CD4-positive, alpha-beta memory T cell (primary cell): ENCODE results near the gene PBXIP1. TPM values are rescaled to one million over a fixed set of nuclear protein-coding genes. Genes with fewer than 3 reads are reported as not detected.

Source experiments
- CTCF ChIA-PET: fragments of 350-600 bp; sonication (Branson Sonifier 250); formaldehyde crosslinking; loops from one replicate; lab custom pipeline; 2021; ENCODE audit warnings: inconsistent platforms; ENCODE audit not compliant: partially characterized antibody; lab: Charles Lee
- POLR2A ChIA-PET: fragments of 350-600 bp; sonication (Branson Sonifier 250); formaldehyde crosslinking; loops from one replicate; lab custom pipeline; 2021; ENCODE audit not compliant: partially characterized antibody; lab: Charles Lee
- DNase-seq, 5 donors: peaks; one replicate each; pipeline versions ENCODE4 v3.0.0 to v3.0.0-alpha.2; 2020 to 2022; ENCODE audit warnings: mixed read lengths in 1 of 5
- H3K27ac ChIP-seq: one replicate; pipeline ENCODE4 v1.7.0; 2013; ENCODE audit warnings: low read depth, low read length
- H3K27me3 ChIP-seq: 2 replicates; pipeline ENCODE4 v1.7.0; 2013; ENCODE audit warnings: mild to moderate bottlenecking, low read length, moderate library complexity; ENCODE audit not compliant: insufficient read depth
- H3K36me3 ChIP-seq: 2 replicates; pipeline ENCODE4 v1.7.0; 2013; ENCODE audit warnings: mild to moderate bottlenecking, low read length, moderate library complexity; ENCODE audit not compliant: insufficient read depth
- H3K4me1 ChIP-seq: 2 replicates; pipeline ENCODE4 v1.7.0; 2013; ENCODE audit warnings: mild to moderate bottlenecking, low read length, moderate library complexity; ENCODE audit not compliant: insufficient read depth
- H3K4me3 ChIP-seq, 2 donors: one replicate each; pipeline ENCODE4 v1.7.0; 2013; ENCODE audit warnings: low read length in 2 of 2, mild to moderate bottlenecking in 1 of 2
- H3K9me3 ChIP-seq, 2 donors: one replicate each; pipeline ENCODE4 v1.7.0; 2013; ENCODE audit warnings: low read length in 2 of 2, control low read depth in 1 of 2; ENCODE audit not compliant: control insufficient read depth in 1 of 2
- H3K27ac Mint-ChIP-seq, 7 donors: one replicate each; pipeline ENCODE4 v1.8.0; 2020 to 2021; ENCODE audit warnings: mixed read lengths in 7 of 7, mild to moderate bottlenecking in 6 of 7, inconsistent platforms in 3 of 7, moderate library complexity in 3 of 7
- H3K27me3 Mint-ChIP-seq, 2 donors: one replicate each; pipeline ENCODE4 v1.8.0; 2020 to 2021; ENCODE audit warnings: mixed read lengths in 2 of 2
- H3K36me3 Mint-ChIP-seq, 2 donors: one replicate each; pipeline ENCODE4 v1.8.0; 2020 to 2021; ENCODE audit warnings: mixed read lengths in 2 of 2, inconsistent platforms in 1 of 2, mild to moderate bottlenecking in 1 of 2
- H3K4me1 Mint-ChIP-seq, 4 donors: one replicate each; pipeline ENCODE4 v1.8.0; 2020 to 2021; ENCODE audit warnings: mixed read lengths in 4 of 4, mild to moderate bottlenecking in 1 of 4
- H3K4me3 Mint-ChIP-seq, 8 donors: one replicate each; pipeline ENCODE4 v1.8.0; 2020 to 2021; ENCODE audit warnings: mixed read lengths in 8 of 8, mild to moderate bottlenecking in 7 of 8, moderate library complexity in 6 of 8, inconsistent platforms in 3 of 8
- H3K9me3 Mint-ChIP-seq, 8 donors: one replicate each; pipeline ENCODE4 v1.8.0; 2020 to 2021; ENCODE audit warnings: mixed read lengths in 8 of 8, mild to moderate bottlenecking in 5 of 8, inconsistent platforms in 3 of 8, moderate library complexity in 1 of 8
- intact Hi-C: fragments of 100-400 bp; cut with micrococcal nuclease; formaldehyde crosslinking; loops from one replicate; pipeline ENCODE4 v1.15.1; 2023
- microRNA-seq: library from miRNA; unstranded; fragments of <30 nt; microRNA quantifications from one replicate; pipeline ENCODE4 v1.2.0, GENCODE V29; 2021; ENCODE audit warnings: borderline replicate concordance, borderline number of aligned reads, borderline microRNAs expressed, mixed read lengths
- polyA plus RNA-seq, 2 donors: library from polyadenylated mRNA; unstranded; fragments of 300-500 nt; fragmentation: Illumina TruSeq; gene quantifications; one replicate each; pipeline ENCODE4 v1.2.3, GENCODE V29; 2021
- total RNA-seq, 2 experiments: library from RNA; stranded (reverse); gene quantifications; one replicate each; pipeline ENCODE4 v1.2.3, GENCODE V29; 2021

Gene PBXIP1
- total and polyA plus RNA-seq, 4 experiments from 2014 or later: 263 to 438 (median 420) TPM

DNA sequence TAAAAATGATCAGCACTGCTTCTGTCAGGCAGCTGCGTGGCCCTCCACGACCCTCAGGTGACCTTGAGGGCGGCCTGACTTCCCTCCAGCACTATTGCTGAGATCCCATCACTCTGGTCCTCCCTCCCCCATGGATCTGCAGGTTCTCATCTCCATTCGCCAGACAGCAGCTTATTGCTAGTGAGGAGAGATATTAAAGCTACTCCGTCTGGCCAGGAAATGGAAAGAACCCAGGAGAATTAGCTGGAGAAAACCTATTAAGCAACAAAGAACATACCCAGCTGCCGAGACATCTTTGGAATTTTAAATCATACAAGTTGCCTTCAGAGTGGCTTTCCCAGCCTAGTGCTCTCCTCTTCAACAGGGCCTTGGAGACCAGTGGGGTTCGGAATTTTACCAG, 60.1 kb downstream of the PBXIP1 start:
- H3K4me3 Mint-ChIP-seq: no peak overlapping the region
- H3K27ac ChIP-seq: no peak overlapping the region
- H3K4me1 ChIP-seq: no peaks in the 10 kb centered on the region
- H3K27me3 ChIP-seq: no peaks in the 10 kb centered on the region
- H3K36me3 Mint-ChIP-seq: no peaks in the 10 kb centered on the region
- H3K9me3 Mint-ChIP-seq: no peaks in the 10 kb centered on the region
- ChIA-PET CTCF (interaction anchor here (1.2 to 1.6 kb wide), 3 partner anchors 17 to 41 kb away, joined by 3 to 4 read pairs (median 4); partner anchors contain the start of gene PMVK), POLR2A (no interaction called here)
- DNase-seq: no peak
- H3K27ac Mint-ChIP-seq: no peak overlapping the region
- peaks cover 0 to 1% of the 10 kb centered on the region in 2 donors for H3K27me3 Mint-ChIP-seq
- no peaks in the 10 kb centered on the region for H3K36me3 ChIP-seq
- intact Hi-C loops: no loop called here
- no peaks in the 10 kb centered on the region for H3K4me1 Mint-ChIP-seq
- no peak overlapping the region for H3K4me3 ChIP-seq
- no peaks in the 10 kb centered on the region for H3K9me3 ChIP-seq

Small RNA genes within 50 kb of the gene (microRNA-seq; reads per million reads assigned to microRNA genes)
- not detected for gene MIR4258

Other genes starting within 250 kb of the PBXIP1 start
- under 1 TPM in 1 of 2 experiments, not detected in 1; 0.06 TPM for gene KCNN3, start 85.8 kb downstream of the PBXIP1 start, total RNA-seq
- not detected for gene KCNN3, start 85.8 kb downstream of the PBXIP1 start, polyA plus RNA-seq
- 10 to 100 TPM; 17.6 to 21.2 TPM for gene PMVK, start 19.4 kb downstream of the PBXIP1 start, total RNA-seq
- gene PMVK, start 19.4 kb downstream of the PBXIP1 start, polyA plus RNA-seq: 10 to 100 TPM; 61.7 to 87.0 TPM
- gene PYGO2, start 5.7 kb upstream of the PBXIP1 start, total RNA-seq: 10 to 100 TPM; 78.4 to 80.2 TPM
- gene PYGO2, start 5.7 kb upstream of the PBXIP1 start, polyA plus RNA-seq: 10 to 100 TPM; 22.5 to 54.2 TPM
- gene SHC1, start 14.6 kb upstream of the PBXIP1 start, total RNA-seq: 10 to 100 TPM; 78.4 to 81.7 TPM
- gene SHC1, start 14.6 kb upstream of the PBXIP1 start, polyA plus RNA-seq: 10 to 100 TPM; 36.4 to 44.5 TPM
- 10 to 100 TPM; 12.2 to 13.0 TPM for gene CKS1B, start 18.6 kb upstream of the PBXIP1 start, total RNA-seq
- 10 to 100 TPM; 50.2 to 67.9 TPM for gene CKS1B, start 18.6 kb upstream of the PBXIP1 start, polyA plus RNA-seq
- 10 to 100 TPM; 52.4 to 56.6 TPM for gene FLAD1, start 27.2 kb upstream of the PBXIP1 start, total RNA-seq
- 10 to 100 TPM; 48.9 to 75.9 TPM for gene FLAD1, start 27.2 kb upstream of the PBXIP1 start, polyA plus RNA-seq
- gene LENEP, start 37.5 kb upstream of the PBXIP1 start, total RNA-seq: 1 to 10 TPM; 1.1 to 3.1 TPM
- not detected for gene LENEP, start 37.5 kb upstream of the PBXIP1 start, polyA plus RNA-seq
- 10 to 100 TPM; 86.3 to 92.7 TPM for gene ZBTB7B, start 46.7 kb upstream of the PBXIP1 start, total RNA-seq
- gene ZBTB7B, start 46.7 kb upstream of the PBXIP1 start, polyA plus RNA-seq: 10 to 100 TPM in 1 of 2 donors, 1 to 10 TPM in 1; 3.4 to 11.6 TPM
- 1 to 10 TPM; 4.0 to 4.1 TPM for gene DCST2, start 77.7 kb upstream of the PBXIP1 start, total RNA-seq
- gene DCST2, start 77.7 kb upstream of the PBXIP1 start, polyA plus RNA-seq: not detected
- under 1 TPM in 1 of 2 experiments, not detected in 1; 0.14 TPM for gene DCST1, start 77.7 kb upstream of the PBXIP1 start, total RNA-seq
- gene DCST1, start 77.7 kb upstream of the PBXIP1 start, polyA plus RNA-seq: not detected
- gene ADAM15, start 95.2 kb upstream of the PBXIP1 start, total RNA-seq: 10 to 100 TPM; 33.6 to 39.8 TPM
- 10 to 100 TPM; 14.8 to 18.2 TPM for gene ADAM15, start 95.2 kb upstream of the PBXIP1 start, polyA plus RNA-seq
- 1 to 10 TPM; 6.0 to 8.5 TPM for gene EFNA4, start 107.6 kb upstream of the PBXIP1 start, total RNA-seq
- gene EFNA4, start 107.6 kb upstream of the PBXIP1 start, polyA plus RNA-seq: 1 to 10 TPM; 2.5 to 3.5 TPM
- gene EFNA3, start 122.7 kb upstream of the PBXIP1 start, total RNA-seq: 1 to 10 TPM; 2.0 to 4.3 TPM
- 1 to 10 TPM in 1 of 2 donors, under 1 TPM in 1; 0.34 to 1.5 TPM for gene EFNA3, start 122.7 kb upstream of the PBXIP1 start, polyA plus RNA-seq
- gene EFNA1, start 171.8 kb upstream of the PBXIP1 start, total RNA-seq: 1 to 10 TPM; 1.2 to 1.9 TPM
- gene EFNA1, start 171.8 kb upstream of the PBXIP1 start, polyA plus RNA-seq: 1 to 10 TPM in 1 of 2 donors, under 1 TPM in 1; 0.84 to 2.0 TPM
- 10 to 100 TPM; 20.1 to 22.8 TPM for gene SLC50A1, start 179.8 kb upstream of the PBXIP1 start, total RNA-seq
- gene SLC50A1, start 179.8 kb upstream of the PBXIP1 start, polyA plus RNA-seq: 10 to 100 TPM; 50.3 to 91.7 TPM
- 10 to 100 TPM; 51.6 to 53.6 TPM for gene DPM3, start 184.4 kb upstream of the PBXIP1 start, total RNA-seq
- gene DPM3, start 184.4 kb upstream of the PBXIP1 start, polyA plus RNA-seq: 100 to 1,000 TPM; 101 to 119 TPM
- 100 to 1,000 TPM; 173 to 180 TPM for gene KRTCAP2, start 217.2 kb upstream of the PBXIP1 start, total RNA-seq
- 100 to 1,000 TPM; 469 to 488 TPM for gene KRTCAP2, start 217.2 kb upstream of the PBXIP1 start, polyA plus RNA-seq
- gene TRIM46, start 217.8 kb upstream of the PBXIP1 start, total RNA-seq: 1 to 10 TPM; 8.4 to 8.5 TPM
- gene TRIM46, start 217.8 kb upstream of the PBXIP1 start, polyA plus RNA-seq: 1 to 10 TPM; 1.6 to 3.6 TPM